Measurements from ENCODE around the gene PDIA6. TPM values are rescaled to one million over a fixed set of nuclear protein-coding genes. Genes with fewer than 3 reads are reported as not detected.

PDIA6 gene
- total RNA-seq, 1 donor from 2014 or later = 85.8 TPM

DNA sequence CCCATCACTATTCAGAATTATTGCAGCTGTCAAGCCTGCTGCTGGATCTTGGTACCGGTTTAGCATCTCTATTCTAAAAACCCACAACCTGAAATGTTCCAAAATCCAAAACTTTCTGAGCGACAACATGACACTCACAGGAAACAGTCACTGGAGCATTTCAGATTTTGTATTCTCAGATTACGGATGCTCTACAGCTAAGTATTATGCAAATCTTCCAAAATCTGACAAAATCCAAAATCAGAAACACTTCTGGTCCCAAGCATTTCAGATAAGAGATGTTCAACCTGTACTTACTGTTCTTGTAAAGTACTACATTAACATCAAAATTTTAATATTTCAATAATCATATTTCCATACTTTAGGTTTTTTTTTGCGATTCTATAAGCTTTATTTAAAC, 12.4 kb downstream of the PDIA6 start:
- DNase-seq = no peak
- H3K9me3 Mint-ChIP-seq (ENCODE audit: unreplicated experiment) = peaks cover 1% of the 10 kb centered on the region
- no peak overlapping the region for H3K27ac Mint-ChIP-seq (ENCODE audit: unreplicated experiment)
- no peaks in the 10 kb centered on the region for H3K36me3 Mint-ChIP-seq (ENCODE audit: unreplicated experiment)
- no peak overlapping the region for H3K4me3 Mint-ChIP-seq (ENCODE audit: unreplicated experiment)
- no peaks in the 10 kb centered on the region for H3K27me3 Mint-ChIP-seq (ENCODE audit: unreplicated experiment)
- TF ChIP-seq, protein P1, sequence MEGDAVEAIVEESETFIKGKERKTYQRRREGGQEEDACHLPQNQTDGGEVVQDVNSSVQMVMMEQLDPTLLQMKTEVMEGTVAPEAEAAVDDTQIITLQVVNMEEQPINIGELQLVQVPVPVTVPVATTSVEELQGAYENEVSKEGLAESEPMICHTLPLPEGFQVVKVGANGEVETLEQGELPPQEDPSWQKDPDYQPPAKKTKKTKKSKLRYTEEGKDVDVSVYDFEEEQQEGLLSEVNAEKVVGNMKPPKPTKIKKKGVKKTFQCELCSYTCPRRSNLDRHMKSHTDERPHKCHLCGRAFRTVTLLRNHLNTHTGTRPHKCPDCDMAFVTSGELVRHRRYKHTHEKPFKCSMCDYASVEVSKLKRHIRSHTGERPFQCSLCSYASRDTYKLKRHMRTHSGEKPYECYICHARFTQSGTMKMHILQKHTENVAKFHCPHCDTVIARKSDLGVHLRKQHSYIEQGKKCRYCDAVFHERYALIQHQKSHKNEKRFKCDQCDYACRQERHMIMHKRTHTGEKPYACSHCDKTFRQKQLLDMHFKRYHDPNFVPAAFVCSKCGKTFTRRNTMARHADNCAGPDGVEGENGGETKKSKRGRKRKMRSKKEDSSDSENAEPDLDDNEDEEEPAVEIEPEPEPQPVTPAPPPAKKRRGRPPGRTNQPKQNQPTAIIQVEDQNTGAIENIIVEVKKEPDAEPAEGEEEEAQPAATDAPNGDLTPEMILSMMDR (IDR thresholded peaks at IDR 0.05; ENCODE audit: partially characterized antibody, unreplicated experiment) = no peak
- peaks cover 4% of the 10 kb centered on the region for H3K4me1 Mint-ChIP-seq (ENCODE audit: low read depth, unreplicated experiment)

DNA sequence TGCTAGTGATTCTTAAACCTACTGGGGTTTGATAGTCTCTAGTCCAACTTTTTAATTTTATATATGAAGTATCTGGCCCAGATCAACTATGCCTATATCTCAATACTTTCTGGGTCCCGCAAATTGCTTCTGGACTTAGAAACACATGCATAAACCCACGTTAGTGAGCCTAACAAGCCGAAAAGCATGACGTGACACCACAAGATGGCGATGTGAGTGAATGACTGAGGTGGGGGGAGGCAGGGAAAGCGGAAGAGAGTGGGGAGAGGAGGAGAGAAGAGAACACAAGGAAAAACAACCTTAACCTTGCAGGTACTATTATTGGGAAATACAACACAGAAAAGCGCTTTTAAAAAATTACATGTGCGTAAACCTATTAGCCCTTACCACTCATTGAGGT, 13.8 kb downstream of the PDIA6 start:
- no peak overlapping the region for H3K27ac Mint-ChIP-seq (ENCODE audit: unreplicated experiment)
- H3K36me3 Mint-ChIP-seq (ENCODE audit: unreplicated experiment) = no peaks in the 10 kb centered on the region

DNA sequence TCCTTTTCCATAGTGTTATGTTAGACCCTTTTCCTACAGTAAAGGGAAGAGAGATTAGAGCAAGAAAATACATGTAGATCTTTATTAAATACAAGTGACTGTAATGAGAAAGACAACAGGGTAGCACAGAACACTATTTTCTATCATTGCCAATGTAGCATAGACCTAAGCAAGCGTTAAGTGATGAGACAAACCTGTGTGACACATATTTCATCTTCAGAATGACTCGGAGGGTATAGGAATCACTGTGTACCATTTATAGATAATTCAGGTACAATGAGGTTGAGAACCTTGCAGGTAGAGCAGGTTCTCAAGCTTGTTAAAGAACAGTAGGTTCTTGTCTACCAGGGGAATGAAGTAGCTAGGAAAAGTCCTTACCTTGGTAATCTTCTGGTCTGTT, 15.9 kb downstream of the PDIA6 start:
- Mint-ChIP-seq H3K27me3 (ENCODE audit: unreplicated experiment) (no peaks in the 10 kb centered on the region), H3K36me3 (ENCODE audit: unreplicated experiment) (no peaks in the 10 kb centered on the region), H3K4me3 (ENCODE audit: unreplicated experiment) (no peak overlapping the region), H3K4me1 (ENCODE audit: low read depth, unreplicated experiment) (peaks cover 4% of the 10 kb centered on the region), H3K27ac (ENCODE audit: unreplicated experiment) (no peak overlapping the region), H3K9me3 (ENCODE audit: unreplicated experiment) (peaks cover 1% of the 10 kb centered on the region)
- TF ChIP-seq, protein P1 (IDR thresholded peaks at IDR 0.05; ENCODE audit: partially characterized antibody, unreplicated experiment) = no peak
- DNase-seq = no peak

More for the DNA sequence above, 13.8 kb downstream of the PDIA6 start:
- H3K27me3 Mint-ChIP-seq (ENCODE audit: unreplicated experiment) = no peaks in the 10 kb centered on the region
- H3K4me3 Mint-ChIP-seq (ENCODE audit: unreplicated experiment) = no peak overlapping the region
- DNase-seq = no peak
- H3K9me3 Mint-ChIP-seq (ENCODE audit: unreplicated experiment) = peaks cover 1% of the 10 kb centered on the region
- TF ChIP-seq, protein P1 (IDR thresholded peaks at IDR 0.05; ENCODE audit: partially characterized antibody, unreplicated experiment) = no peak
- peaks cover 4% of the 10 kb centered on the region for H3K4me1 Mint-ChIP-seq (ENCODE audit: low read depth, unreplicated experiment)

DNA sequence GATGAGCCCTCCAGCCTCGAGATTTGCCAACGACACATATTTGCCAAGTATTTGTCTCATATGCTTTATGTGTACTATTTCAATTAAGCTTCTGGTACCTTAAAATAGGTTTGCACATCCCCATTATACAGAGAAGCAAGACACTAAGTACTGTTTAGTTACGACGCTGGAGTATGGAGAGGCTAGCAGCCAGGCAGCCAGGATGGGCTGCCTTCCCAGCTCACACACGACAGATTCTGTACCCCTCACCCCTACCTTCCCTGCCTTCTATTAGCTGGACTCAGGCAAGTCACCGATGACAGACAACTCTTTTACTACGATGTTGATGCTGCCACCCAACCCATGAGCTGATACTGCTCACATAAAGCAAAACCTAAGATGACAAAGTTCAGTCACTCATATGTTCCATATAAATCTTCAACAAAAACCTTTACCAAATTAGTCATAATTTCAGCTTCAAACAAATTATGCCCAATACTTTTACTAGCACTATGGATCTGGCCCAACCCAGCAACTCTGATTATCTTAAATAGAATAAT, 17.0 kb downstream of the PDIA6 start:
- Mint-ChIP-seq H3K9me3 (ENCODE audit: unreplicated experiment) (peaks cover 1% of the 10 kb centered on the region), H3K36me3 (ENCODE audit: unreplicated experiment) (no peaks in the 10 kb centered on the region), H3K4me3 (ENCODE audit: unreplicated experiment) (no peak overlapping the region), H3K27me3 (ENCODE audit: unreplicated experiment) (no peaks in the 10 kb centered on the region), H3K27ac (ENCODE audit: unreplicated experiment) (no peak overlapping the region), H3K4me1 (ENCODE audit: low read depth, unreplicated experiment) (peaks cover 4% of the 10 kb centered on the region)
- DNase-seq = no peak
- TF ChIP-seq, protein P1 (IDR thresholded peaks at IDR 0.05; ENCODE audit: partially characterized antibody, unreplicated experiment) = no peak

DNA sequence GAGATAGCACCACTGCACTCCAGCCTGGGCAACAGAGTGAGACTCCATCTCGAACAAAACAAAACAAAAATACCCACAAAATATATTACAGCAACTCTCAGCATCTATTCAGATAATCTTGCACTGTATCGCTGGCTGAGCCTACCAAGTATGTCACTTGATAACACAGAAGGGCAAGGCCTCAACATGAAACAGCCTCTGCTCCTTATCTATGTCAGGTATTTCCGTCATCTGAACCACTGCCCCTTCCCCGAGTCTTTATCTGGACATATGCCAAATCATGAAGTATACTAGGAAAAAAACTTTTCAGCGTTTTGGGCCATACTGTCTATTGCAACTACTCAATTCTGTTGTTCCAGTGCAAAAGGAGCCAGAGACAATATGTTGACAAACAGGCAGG, 17.7 kb downstream of the PDIA6 start:
- Mint-ChIP-seq H3K4me3 (ENCODE audit: unreplicated experiment) (no peak overlapping the region), H3K27ac (ENCODE audit: unreplicated experiment) (no peak overlapping the region), H3K4me1 (ENCODE audit: low read depth, unreplicated experiment) (peaks cover 4% of the 10 kb centered on the region), H3K9me3 (ENCODE audit: unreplicated experiment) (peaks cover 1% of the 10 kb centered on the region), H3K36me3 (ENCODE audit: unreplicated experiment) (no peaks in the 10 kb centered on the region), H3K27me3 (ENCODE audit: unreplicated experiment) (no peaks in the 10 kb centered on the region)
- DNase-seq = no peak
- TF ChIP-seq, protein P1 (IDR thresholded peaks at IDR 0.05; ENCODE audit: partially characterized antibody, unreplicated experiment) = no peak
